Sigmoid colon (tissue), 4 donors: ENCODE measurements around the gene GNAI3.

ENCODE experiments used
- CTCF ChIP-seq, 4 experiments: fragments of 450-650 bp in 3 of 4; fragments of 200-600 bp in 1 of 4; IDR thresholded peaks; one replicate each; pipeline ENCODE4 v1.5.1; 2016 to 2019; ENCODE audit warnings: antibody characterized with exemption in 4 of 4, mild to moderate bottlenecking in 3 of 4, moderate library complexity in 2 of 4
- EP300 ChIP-seq, 4 donors: sonication (generic); formaldehyde crosslinking; IDR thresholded peaks; one replicate each; pipeline ENCODE4 v1.6.1; 2017; ENCODE audit warnings: antibody characterized with exemption in 4 of 4
- POLR2A ChIP-seq, 2 donors: fragments of 450-650 bp; IDR thresholded peaks; one replicate each; pipeline ENCODE4 v1.6.1; 2016; ENCODE audit warnings: antibody characterized with exemption in 2 of 2, mild to moderate bottlenecking in 2 of 2, moderate library complexity in 2 of 2
- POLR2AphosphoS5 ChIP-seq, 4 donors: sonication (generic); formaldehyde crosslinking; IDR thresholded peaks; one replicate each; pipeline ENCODE4 v1.6.1; 2017; ENCODE audit warnings: antibody characterized with exemption in 4 of 4

GRCh38 chr1:109629372-109630030 lies 81.1 kb downstream of the GNAI3 start:
- no peak for TF ChIP-seq CTCF (IDR thresholded peaks at IDR 0.05)
- no peak for TF ChIP-seq POLR2A (IDR thresholded peaks at IDR 0.05)
- no peak for TF ChIP-seq POLR2AphosphoS5 (IDR thresholded peaks at IDR 0.05)
- TF ChIP-seq EP300 (IDR thresholded peaks at IDR 0.05), result no peak
